NOMO-1 treated with dmso at 0.1 percent for 144 hours (cell line): ENCODE measurements around the gene ZNF426.

Source experiments
- DNase-seq: peaks from one replicate; lab custom pipeline; 2025; ENCODE audit not compliant: unreplicated experiment; lab: John Stamatoyannopoulos, UW

ZNF426 gene

DNA sequence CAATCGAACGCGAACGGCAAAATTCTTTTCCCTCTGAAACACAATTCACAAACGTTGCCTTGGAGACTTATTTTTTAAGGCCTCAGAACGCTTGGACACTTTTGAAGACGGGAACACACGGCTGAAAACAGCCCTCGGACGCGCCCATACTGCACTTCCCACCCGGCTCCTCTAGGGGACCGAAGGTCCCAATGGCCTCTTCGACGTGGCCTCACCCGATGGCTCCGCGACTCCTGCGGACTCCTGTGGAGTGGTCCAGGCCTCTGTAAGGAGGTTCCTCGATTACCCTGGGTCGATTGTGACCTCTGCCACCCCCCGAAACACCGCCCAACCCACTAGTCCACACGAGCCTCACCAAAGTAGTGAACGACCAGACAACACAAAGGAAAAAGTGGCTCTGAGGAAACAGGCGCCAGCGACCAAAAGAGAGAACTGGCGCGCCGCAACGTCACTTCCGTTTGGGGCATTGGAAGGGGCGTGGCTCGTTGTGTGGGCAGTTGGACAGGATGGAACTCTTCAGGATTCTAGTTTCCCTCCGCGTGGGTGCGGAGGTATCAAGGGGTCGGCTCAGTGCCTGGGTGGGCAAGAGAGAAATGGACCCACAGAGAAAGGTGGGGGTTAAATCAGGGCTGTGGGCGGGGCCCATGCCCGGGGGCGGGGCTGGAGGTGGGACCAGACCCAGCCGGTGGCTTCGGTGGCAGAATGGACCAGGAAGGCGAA, 40.1 kb downstream of the ZNF426 start, which contains the start of gene ZNF560:
Gene ZNF560 (minus strand): TSS at position 434 of the 720 bp plus-strand sequence. CDS start 23,303 bp downstream, outside the sequence.
- no peak for DNase-seq

DNA sequence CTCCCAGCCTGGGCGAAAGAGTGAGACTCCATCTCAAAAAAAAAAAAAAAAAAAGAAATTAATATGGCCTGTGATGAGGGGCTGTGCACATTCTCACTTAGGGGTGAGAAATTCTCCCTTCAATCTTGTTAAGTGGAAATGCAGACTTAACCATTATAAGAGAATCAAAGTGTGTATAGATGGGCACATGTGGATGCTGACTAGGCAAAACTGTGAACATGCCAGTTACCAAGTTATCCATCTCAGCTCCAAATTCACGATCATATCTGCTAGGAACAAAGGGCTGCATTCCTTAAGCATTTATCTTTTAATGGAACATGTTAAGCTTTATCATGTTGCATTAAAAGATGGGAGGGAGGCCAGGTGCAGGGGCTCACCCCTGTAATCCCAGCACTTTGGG, 44.3 kb downstream of the ZNF426 start:
- DNase-seq: no peak

DNA sequence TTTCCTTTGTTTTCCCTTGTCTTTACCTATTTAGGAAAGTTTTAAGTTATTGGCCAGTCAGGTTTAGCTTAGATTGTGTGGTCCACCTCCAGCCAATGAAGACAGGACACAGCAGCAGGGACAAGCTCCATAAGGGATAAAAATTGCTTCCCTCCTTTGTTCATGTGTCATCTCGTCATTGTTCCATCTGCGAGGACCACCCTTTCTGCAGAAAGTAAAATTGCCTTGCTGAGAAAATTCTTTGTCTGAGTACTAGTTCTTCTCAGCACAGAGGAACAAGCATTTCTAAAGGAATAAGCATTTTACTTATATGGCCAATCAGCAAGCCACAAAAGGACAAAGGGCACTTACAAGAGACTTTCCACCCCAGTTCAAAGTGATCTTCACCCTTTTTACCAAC, 51.4 kb downstream of the ZNF426 start:
- no peak for DNase-seq

DNA sequence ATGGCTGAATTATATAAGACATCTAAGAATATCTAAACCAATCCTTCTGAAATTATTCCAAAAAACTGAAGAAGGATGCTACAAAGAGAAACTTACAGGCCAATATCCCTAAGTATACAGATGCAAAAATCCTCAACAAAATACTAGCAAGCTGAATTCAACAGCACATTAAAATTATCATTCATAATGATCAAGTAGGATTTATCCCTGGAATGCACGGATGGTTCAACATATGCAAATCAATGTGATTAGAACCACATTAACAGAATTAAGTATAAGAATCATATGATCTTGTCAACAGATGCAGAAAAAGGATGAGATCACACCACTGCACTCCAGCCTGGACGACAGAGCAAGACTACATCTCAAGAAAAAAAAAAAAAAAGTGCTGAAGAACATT, 53.3 kb downstream of the ZNF426 start:
- DNase-seq: no peak

DNA sequence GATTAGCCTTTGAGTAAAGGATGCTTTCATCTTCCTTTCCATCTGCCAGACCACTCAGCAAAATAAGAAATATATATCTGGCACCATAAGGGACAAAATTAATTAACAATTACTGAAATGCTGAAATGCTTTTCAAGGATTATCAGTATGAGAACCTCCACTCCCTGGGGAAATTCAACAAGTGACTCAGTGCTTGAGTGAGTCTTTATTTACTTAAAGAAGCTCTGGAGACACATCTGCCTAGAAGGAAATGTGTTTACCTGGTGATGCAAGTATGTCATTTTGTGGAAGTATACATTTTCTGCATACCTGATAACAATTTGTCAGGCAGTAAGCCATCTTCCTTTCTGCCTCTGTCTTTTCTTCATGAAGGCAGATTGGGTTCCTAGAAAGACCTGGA, 63.5 kb downstream of the ZNF426 start:
- no peak for DNase-seq
